ENCODE data around the gene IQSEC1.

GRCh38 chr3:12968541-12968940 lies 104.7 kb downstream of the IQSEC1 start:
- no peak for TF ChIP-seq CTCF (IDR thresholded peaks at IDR 0.05)
- no peak for TF ChIP-seq POLR2A (IDR thresholded peaks at IDR 0.05)

All from Peyer's patch (tissue), 4 donors.